HEK293 (cell line): ENCODE measurements around the gene THBS3.

Experiments
- BCL11A ChIP-seq: fragments of 450-650 bp; formaldehyde crosslinking; IDR thresholded peaks from 2 replicates; pipeline ENCODE4 v1.5.1; 2016; ENCODE audit warnings: low read depth, missing biosample characterization, missing genetic modification characterization
- FEZF1 ChIP-seq: fragments of 450-650 bp; formaldehyde crosslinking; IDR thresholded peaks from 2 replicates; pipeline ENCODE4 v1.5.1; 2016; ENCODE audit warnings: missing biosample characterization, missing genetic modification characterization
- HOXA7 ChIP-seq: sonication (generic); formaldehyde crosslinking; IDR thresholded peaks from 2 replicates; pipeline ENCODE4 v1.8.1; 2022; ENCODE audit warnings: missing genetic modification reagents, borderline replicate concordance
- HOXC10 ChIP-seq: sonication (generic); formaldehyde crosslinking; IDR thresholded peaks from 2 replicates; pipeline ENCODE4 v1.8.1; 2023; ENCODE audit warnings: mild to moderate bottlenecking, missing genetic modification reagents
- PBX3 ChIP-seq: sonication (generic); formaldehyde crosslinking; IDR thresholded peaks from 2 replicates; pipeline ENCODE4 v1.8.1; 2022; ENCODE audit warnings: mild to moderate bottlenecking, moderate library complexity, missing genetic modification reagents
- SCRT1 ChIP-seq: fragments of 450-650 bp; formaldehyde crosslinking; IDR thresholded peaks from 2 replicates; pipeline ENCODE4 v1.5.1; 2016; ENCODE audit warnings: missing biosample characterization, missing genetic modification characterization, borderline replicate concordance
- ZFP37 ChIP-seq: fragments of 450-650 bp; formaldehyde crosslinking; IDR thresholded peaks from 2 replicates; pipeline ENCODE4 v1.5.1; 2016; ENCODE audit warnings: missing biosample characterization, missing genetic modification characterization
- ZIC2 ChIP-seq: fragments of 450-650 bp; formaldehyde crosslinking; IDR thresholded peaks from 2 replicates; pipeline ENCODE4 v1.5.1; 2016; ENCODE audit warnings: missing biosample characterization, missing genetic modification characterization
- ZNF10 ChIP-seq: fragments of 450-650 bp; formaldehyde crosslinking; IDR thresholded peaks from 2 replicates; pipeline ENCODE4 v1.5.1; 2017; ENCODE audit warnings: missing biosample characterization, missing genetic modification characterization
- ZNF114 ChIP-seq: fragments of 450-650 bp; formaldehyde crosslinking; IDR thresholded peaks from 2 replicates; pipeline ENCODE4 v1.5.0; 2017; ENCODE audit warnings: missing biosample characterization, missing genetic modification characterization
- ZNF138 ChIP-seq: fragments of 450-650 bp; formaldehyde crosslinking; IDR thresholded peaks from 2 replicates; pipeline ENCODE4 v1.5.1; 2016; ENCODE audit warnings: missing biosample characterization, missing genetic modification characterization, borderline replicate concordance
- ZNF155 ChIP-seq: fragments of 450-650 bp; formaldehyde crosslinking; IDR thresholded peaks from 2 replicates; pipeline ENCODE4 v1.5.1; 2016; ENCODE audit warnings: missing biosample characterization, missing genetic modification characterization
- ZNF16 ChIP-seq: fragments of 450-650 bp; formaldehyde crosslinking; IDR thresholded peaks from 2 replicates; pipeline ENCODE4 v1.5.1; 2016; ENCODE audit warnings: low read depth, missing biosample characterization, missing genetic modification characterization
- ZNF175 ChIP-seq: fragments of 450-650 bp; formaldehyde crosslinking; IDR thresholded peaks from 2 replicates; pipeline ENCODE4 v1.5.1; 2016; ENCODE audit warnings: missing biosample characterization, missing genetic modification characterization
- ZNF239 ChIP-seq: fragments of 450-650 bp; formaldehyde crosslinking; IDR thresholded peaks from 2 replicates; pipeline ENCODE4 v1.5.1; 2016; ENCODE audit warnings: missing biosample characterization, missing genetic modification characterization
- ZNF24 ChIP-seq: fragments of 450-650 bp; formaldehyde crosslinking; IDR thresholded peaks from 2 replicates; pipeline ENCODE4 v1.5.1; 2016; ENCODE audit warnings: missing biosample characterization, missing genetic modification characterization
- ZNF274 ChIP-seq, 2 experiments: fragments of 200-500 bp in 1 of 2; fragments of 450-650 bp in 1 of 2; sonication (Bioruptor generic) in 1 of 2; formaldehyde crosslinking in 1 of 2; IDR thresholded peaks; 2 replicates each; pipeline versions ENCODE4 v1.5.1 to v1.6.1; 2014 to 2016; ENCODE audit warnings: borderline replicate concordance in 1 of 2, inconsistent platforms in 1 of 2, low read length in 1 of 2, missing biosample characterization in 1 of 2, missing genetic modification characterization in 1 of 2
- ZNF335 ChIP-seq: fragments of 450-650 bp; formaldehyde crosslinking; conservative IDR thresholded peaks from 2 replicates; pipeline ENCODE4 v1.5.1; 2016; ENCODE audit warnings: missing biosample characterization, missing genetic modification characterization
- ZNF354C ChIP-seq: fragments of 450-650 bp; formaldehyde crosslinking; IDR thresholded peaks from 2 replicates; pipeline ENCODE4 v1.5.1; 2016; ENCODE audit warnings: missing biosample characterization, missing genetic modification characterization, low read depth, borderline replicate concordance
- ZNF391 ChIP-seq: fragments of 450-650 bp; formaldehyde crosslinking; IDR thresholded peaks from 2 replicates; pipeline ENCODE4 v1.5.1; 2016; ENCODE audit warnings: low read depth, missing biosample characterization, missing genetic modification characterization, borderline replicate concordance
- ZNF398 ChIP-seq: fragments of 450-650 bp; formaldehyde crosslinking; IDR thresholded peaks from 2 replicates; pipeline ENCODE4 v1.5.1; 2017; ENCODE audit warnings: missing biosample characterization, missing genetic modification characterization
- ZNF48 ChIP-seq: fragments of 450-650 bp; formaldehyde crosslinking; IDR thresholded peaks from 2 replicates; pipeline ENCODE4 v1.5.1; 2016; ENCODE audit warnings: missing biosample characterization, missing genetic modification characterization
- ZNF596 ChIP-seq: fragments of 450-650 bp; IDR thresholded peaks from 2 replicates; pipeline ENCODE4 v1.5.0; 2018; ENCODE audit warnings: missing biosample characterization, mild to moderate bottlenecking, missing genetic modification characterization, moderate library complexity
- ZNF623 ChIP-seq: fragments of 450-650 bp; formaldehyde crosslinking; IDR thresholded peaks from 2 replicates; pipeline ENCODE4 v1.5.1; 2016; ENCODE audit warnings: missing biosample characterization, missing genetic modification characterization
- ZNF654 ChIP-seq: fragments of 450-650 bp; formaldehyde crosslinking; IDR thresholded peaks from 2 replicates; pipeline ENCODE4 v1.5.1; 2016; ENCODE audit warnings: low read depth, missing biosample characterization, missing genetic modification characterization
- ZNF776 ChIP-seq: fragments of 450-650 bp; formaldehyde crosslinking; IDR thresholded peaks from 2 replicates; pipeline ENCODE4 v1.5.0; 2017; ENCODE audit warnings: missing biosample characterization, missing genetic modification characterization, borderline replicate concordance
- ZNF785 ChIP-seq: fragments of 450-650 bp; formaldehyde crosslinking; IDR thresholded peaks from 2 replicates; pipeline ENCODE4 v1.5.1; 2016; ENCODE audit warnings: missing biosample characterization, missing genetic modification characterization
- ZSCAN16 ChIP-seq: fragments of 450-650 bp; formaldehyde crosslinking; IDR thresholded peaks from 2 replicates; pipeline ENCODE4 v1.5.1; 2016; ENCODE audit warnings: missing biosample characterization, missing genetic modification characterization
- ZXDB ChIP-seq: fragments of 450-650 bp; formaldehyde crosslinking; IDR thresholded peaks from 2 replicates; pipeline ENCODE4 v1.5.1; 2016; ENCODE audit warnings: missing biosample characterization, missing genetic modification characterization
- TF ChIP-seq, protein P1 (sequence below): fragments of 450-650 bp; formaldehyde crosslinking; IDR thresholded peaks from 2 replicates; pipeline ENCODE4; 2016; ENCODE audit warnings: missing biosample characterization, missing genetic modification characterization
- TF ChIP-seq, protein P2 (sequence below): fragments of 450-650 bp; formaldehyde crosslinking; IDR thresholded peaks from 2 replicates; pipeline ENCODE4 v1.5.1; 2016; ENCODE audit warnings: missing biosample characterization, missing genetic modification characterization

Gene THBS3

DNA sequence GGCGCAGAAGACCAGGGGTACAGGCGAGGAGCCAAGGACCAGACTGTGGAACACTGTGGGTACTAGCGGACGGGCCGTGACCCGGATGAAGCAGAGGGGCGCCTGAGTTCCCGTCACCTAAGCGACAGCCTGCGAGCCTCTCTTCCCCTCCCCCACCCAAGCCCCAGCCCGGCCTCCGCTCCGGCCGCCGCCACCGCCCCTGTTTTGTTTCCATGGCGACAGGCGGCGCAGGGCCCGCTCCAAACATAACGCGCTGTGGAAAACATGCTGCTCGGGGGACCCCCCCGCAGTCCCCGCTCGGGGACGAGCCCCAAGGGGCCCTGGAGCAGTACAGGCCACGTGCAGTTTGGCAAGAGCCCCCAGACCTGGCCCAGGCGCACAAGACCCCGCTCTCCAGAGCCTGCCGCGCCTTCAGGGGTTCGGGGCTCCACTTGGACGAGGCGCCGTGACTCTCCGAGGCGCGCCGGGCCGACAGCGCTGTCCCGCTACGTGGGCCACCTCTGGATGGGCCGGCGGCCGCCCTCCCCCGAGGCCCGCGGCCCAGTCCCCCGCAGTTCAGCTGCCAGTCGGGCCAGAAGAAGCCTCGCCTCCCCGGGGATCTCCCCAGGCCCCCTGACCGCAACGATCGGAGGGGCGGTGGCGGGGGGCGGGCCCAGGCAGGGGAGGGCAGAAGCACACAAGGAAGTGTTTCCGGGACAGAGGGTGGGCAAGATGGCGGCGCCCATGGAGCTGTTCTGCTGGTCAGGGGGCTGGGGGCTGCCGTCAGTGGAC lies 1.0 kb upstream of the THBS3 start, which contains the start of gene MTX1 (continued):
- TF ChIP-seq ZNF24 (tag by site-specific recombination) = 0 out of 2 replicates have a peak, but pooled peaks have one; percentile 25
- peak; percentile 98 for TF ChIP-seq ZIC2 (tag by site-specific recombination)
- TF ChIP-seq ZNF354C (tag by site-specific recombination) = no peak
- no peak for TF ChIP-seq ZNF776 (tag by site-specific recombination)
- TF ChIP-seq ZNF10 (tag by site-specific recombination) = 0 out of 2 replicates have a peak, but pooled peaks have one; percentile 60
- TF ChIP-seq, protein P1, sequence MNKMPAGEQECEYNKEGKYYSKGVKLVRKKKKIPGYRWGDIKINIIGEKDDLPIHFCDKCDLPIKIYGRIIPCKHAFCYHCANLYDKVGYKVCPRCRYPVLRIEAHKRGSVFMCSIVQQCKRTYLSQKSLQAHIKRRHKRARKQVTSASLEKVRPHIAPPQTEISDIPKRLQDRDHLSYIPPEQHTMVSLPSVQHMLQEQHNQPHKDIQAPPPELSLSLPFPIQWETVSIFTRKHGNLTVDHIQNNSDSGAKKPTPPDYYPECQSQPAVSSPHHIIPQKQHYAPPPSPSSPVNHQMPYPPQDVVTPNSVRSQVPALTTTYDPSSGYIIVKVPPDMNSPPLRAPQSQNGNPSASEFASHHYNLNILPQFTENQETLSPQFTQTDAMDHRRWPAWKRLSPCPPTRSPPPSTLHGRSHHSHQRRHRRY (tag by site-specific recombination) = no peak
- TF ChIP-seq ZNF48 (tag by site-specific recombination) = no peak
- TF ChIP-seq SCRT1 (tag by site-specific recombination) = no peak
- no peak for TF ChIP-seq ZNF274 (IDR thresholded peaks at IDR 0.05; ENCODE audit: low read length)
- no peak for TF ChIP-seq ZNF274 (tag by site-specific recombination; IDR thresholded peaks at IDR 0.05; ENCODE audit: borderline replicate concordance)
- TF ChIP-seq ZNF785 (tag by site-specific recombination) = peak; percentile 7; the same call in 1 of the 2 replicates
- TF ChIP-seq HOXA7 (CRISPR knock-in tag) = no peak
- no peak; the same call in 1 of the 2 replicates for TF ChIP-seq ZNF391 (tag by site-specific recombination)
- peak; percentile 48 for TF ChIP-seq BCL11A (tag by site-specific recombination)
- TF ChIP-seq HOXC10 (CRISPR knock-in tag) = no peak
- TF ChIP-seq ZNF398 (tag by site-specific recombination) = peak; percentile 86
- no peak; the same call in 1 of the 2 replicates for TF ChIP-seq ZNF623 (tag by site-specific recombination)
- TF ChIP-seq ZNF175 (tag by site-specific recombination) = no peak
- no peak for TF ChIP-seq ZNF138 (tag by site-specific recombination)
- TF ChIP-seq ZNF596 (tag by site-specific recombination) = peak; percentile 43; the same call in 1 of the 2 replicates
- no peak for TF ChIP-seq ZSCAN16 (tag by site-specific recombination)
- TF ChIP-seq ZFP37 (tag by site-specific recombination) = 0 out of 2 replicates have a peak, but pooled peaks have one; percentile 8
- TF ChIP-seq ZNF239 (tag by site-specific recombination) = no peak
- TF ChIP-seq ZNF654 = no peak
- TF ChIP-seq ZNF16 (tag by site-specific recombination) = no peak
- no peak for TF ChIP-seq ZNF114 (tag by site-specific recombination)
- TF ChIP-seq ZNF335 = peak; percentile 87
- TF ChIP-seq, protein P2, sequence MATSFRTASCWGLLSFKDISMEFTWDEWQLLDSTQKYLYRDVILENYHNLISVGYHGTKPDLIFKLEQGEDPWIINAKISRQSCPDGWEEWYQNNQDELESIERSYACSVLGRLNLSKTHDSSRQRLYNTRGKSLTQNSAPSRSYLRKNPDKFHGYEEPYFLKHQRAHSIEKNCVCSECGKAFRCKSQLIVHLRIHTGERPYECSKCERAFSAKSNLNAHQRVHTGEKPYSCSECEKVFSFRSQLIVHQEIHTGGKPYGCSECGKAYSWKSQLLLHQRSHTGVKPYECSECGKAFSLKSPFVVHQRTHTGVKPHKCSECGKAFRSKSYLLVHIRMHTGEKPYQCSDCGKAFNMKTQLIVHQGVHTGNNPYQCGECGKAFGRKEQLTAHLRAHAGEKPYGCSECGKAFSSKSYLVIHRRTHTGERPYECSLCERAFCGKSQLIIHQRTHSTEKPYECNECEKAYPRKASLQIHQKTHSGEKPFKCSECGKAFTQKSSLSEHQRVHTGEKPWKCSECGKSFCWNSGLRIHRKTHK (tag by site-specific recombination) = no peak
- TF ChIP-seq PBX3 (CRISPR knock-in tag) = peak; percentile 41; the same call in 1 of the 2 replicates
- TF ChIP-seq FEZF1 (tag by site-specific recombination) = no peak
- TF ChIP-seq ZNF155 (tag by site-specific recombination) = no peak
- peak; percentile 82 for TF ChIP-seq ZXDB (tag by site-specific recombination)
- TF ChIP-seq, all 188 proteins: peak for 62
